ENCODE results near the gene CIDEA.

DNA sequence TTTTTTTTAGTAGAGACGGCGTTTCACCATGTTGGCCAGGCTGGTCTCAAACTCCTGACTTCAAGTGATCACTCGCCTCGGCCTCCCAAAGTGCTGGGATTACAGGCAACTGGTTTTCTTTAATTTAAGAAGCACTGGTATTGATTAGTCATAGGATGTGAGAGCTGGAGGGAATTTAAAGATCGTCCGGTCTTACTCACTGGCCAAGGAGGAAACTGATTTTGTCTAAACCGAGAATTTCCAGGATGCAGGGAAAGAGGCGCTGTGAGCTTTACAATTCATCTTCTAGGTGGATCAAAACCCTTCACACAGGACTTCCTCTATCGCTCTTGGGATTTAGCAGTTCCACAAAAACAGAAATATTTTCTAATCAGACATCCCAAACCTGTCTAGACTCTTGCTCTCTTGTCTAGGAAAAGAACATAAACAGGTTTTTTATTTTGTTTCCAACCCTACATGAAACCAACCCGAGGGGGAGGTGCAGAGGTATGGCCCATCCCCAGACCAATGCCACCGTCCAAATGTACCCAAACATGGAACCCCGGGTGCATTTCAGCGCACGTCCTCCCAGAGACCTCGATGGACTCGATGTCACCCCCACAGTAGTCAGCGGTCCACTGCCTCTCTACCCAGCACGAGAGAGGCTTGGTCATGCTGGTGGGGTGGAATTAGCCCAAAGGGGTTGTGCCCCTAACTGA is 41.4 kb downstream of the CIDEA start:
- TF ChIP-seq, protein P1, sequence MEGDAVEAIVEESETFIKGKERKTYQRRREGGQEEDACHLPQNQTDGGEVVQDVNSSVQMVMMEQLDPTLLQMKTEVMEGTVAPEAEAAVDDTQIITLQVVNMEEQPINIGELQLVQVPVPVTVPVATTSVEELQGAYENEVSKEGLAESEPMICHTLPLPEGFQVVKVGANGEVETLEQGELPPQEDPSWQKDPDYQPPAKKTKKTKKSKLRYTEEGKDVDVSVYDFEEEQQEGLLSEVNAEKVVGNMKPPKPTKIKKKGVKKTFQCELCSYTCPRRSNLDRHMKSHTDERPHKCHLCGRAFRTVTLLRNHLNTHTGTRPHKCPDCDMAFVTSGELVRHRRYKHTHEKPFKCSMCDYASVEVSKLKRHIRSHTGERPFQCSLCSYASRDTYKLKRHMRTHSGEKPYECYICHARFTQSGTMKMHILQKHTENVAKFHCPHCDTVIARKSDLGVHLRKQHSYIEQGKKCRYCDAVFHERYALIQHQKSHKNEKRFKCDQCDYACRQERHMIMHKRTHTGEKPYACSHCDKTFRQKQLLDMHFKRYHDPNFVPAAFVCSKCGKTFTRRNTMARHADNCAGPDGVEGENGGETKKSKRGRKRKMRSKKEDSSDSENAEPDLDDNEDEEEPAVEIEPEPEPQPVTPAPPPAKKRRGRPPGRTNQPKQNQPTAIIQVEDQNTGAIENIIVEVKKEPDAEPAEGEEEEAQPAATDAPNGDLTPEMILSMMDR (IDR thresholded peaks at IDR 0.05) = no peak
- TF ChIP-seq POLR2A (IDR thresholded peaks at IDR 0.05) = no peak

Data from testis (tissue), 2 donors.